Measurements from ENCODE around the gene GPR83. TPM values are rescaled to one million over a fixed set of nuclear protein-coding genes. Genes with fewer than 3 reads are reported as not detected.
"Not testable (repeated sequence)": the region's sequence is repeated elsewhere in the genome, so short reads cannot be mapped to it uniquely, and the experiment has no call there.

The GPR83 gene
- total RNA-seq, 1 donor from 2014 or later: 0.09 TPM

DNA sequence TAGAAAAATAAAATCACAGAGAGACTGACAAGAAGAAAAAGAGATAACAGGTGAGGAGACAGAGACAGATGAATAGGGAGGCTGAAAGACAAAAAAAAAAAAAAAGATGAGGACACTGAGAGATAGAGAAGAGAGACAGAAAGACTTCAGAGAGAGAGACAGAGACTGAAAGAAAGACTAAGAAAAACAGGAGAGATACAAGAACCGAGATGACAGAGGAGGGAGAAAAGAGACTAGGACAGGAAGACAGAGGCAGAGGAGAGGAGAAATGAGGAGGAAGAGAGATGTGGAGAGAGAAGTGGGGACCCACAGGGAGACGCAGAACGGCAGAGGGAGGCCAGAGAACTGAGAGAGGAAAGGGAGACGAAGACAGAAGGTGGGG, 771 bp downstream of the GPR83 start:
- DNase-seq (ENCODE audit: low spot score in 2 of 2, unreplicated experiment in 2 of 2): no peak
- TF ChIP-seq, protein P1, sequence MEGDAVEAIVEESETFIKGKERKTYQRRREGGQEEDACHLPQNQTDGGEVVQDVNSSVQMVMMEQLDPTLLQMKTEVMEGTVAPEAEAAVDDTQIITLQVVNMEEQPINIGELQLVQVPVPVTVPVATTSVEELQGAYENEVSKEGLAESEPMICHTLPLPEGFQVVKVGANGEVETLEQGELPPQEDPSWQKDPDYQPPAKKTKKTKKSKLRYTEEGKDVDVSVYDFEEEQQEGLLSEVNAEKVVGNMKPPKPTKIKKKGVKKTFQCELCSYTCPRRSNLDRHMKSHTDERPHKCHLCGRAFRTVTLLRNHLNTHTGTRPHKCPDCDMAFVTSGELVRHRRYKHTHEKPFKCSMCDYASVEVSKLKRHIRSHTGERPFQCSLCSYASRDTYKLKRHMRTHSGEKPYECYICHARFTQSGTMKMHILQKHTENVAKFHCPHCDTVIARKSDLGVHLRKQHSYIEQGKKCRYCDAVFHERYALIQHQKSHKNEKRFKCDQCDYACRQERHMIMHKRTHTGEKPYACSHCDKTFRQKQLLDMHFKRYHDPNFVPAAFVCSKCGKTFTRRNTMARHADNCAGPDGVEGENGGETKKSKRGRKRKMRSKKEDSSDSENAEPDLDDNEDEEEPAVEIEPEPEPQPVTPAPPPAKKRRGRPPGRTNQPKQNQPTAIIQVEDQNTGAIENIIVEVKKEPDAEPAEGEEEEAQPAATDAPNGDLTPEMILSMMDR (IDR thresholded peaks at IDR 0.05; ENCODE audit: unreplicated experiment): no peak
- no peak overlapping the region for H3K27ac Mint-ChIP-seq
- H3K27me3 Mint-ChIP-seq (ENCODE audit: low read depth): peaks cover 88% of the 10 kb centered on the region
- H3K36me3 Mint-ChIP-seq: no peaks in the 10 kb centered on the region
- H3K4me1 Mint-ChIP-seq: peaks cover 10% of the 10 kb centered on the region
- no peaks in the 10 kb centered on the region for H3K9me3 Mint-ChIP-seq
- peak overlapping the region; percentile 67 for H3K4me3 Mint-ChIP-seq

DNA sequence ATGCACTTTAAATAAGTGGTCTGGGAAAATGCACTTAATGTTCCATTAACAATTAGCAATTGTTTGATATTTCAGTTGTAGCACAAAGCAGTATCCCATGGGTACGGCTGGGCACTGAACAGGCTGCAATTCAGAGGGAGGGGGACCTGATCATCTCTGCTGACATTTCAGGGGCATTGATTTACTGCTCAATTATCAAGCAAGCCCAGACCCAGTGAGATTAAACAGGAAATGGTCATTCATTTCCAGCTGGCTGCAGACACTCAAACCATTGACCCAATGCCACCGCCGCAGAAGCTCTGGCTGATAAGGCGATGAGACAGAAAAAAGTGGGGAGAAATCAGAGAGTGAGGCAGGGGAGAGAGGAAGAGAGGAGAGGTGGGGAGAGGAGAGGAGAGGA, 1.2 kb downstream of the GPR83 start:
- Mint-ChIP-seq H3K4me1 (peaks cover 10% of the 10 kb centered on the region), H3K27me3 (ENCODE audit: low read depth) (peaks cover 92% of the 10 kb centered on the region), H3K27ac (no peak overlapping the region), H3K36me3 (no peaks in the 10 kb centered on the region), H3K9me3 (no peaks in the 10 kb centered on the region), H3K4me3 (peak overlapping the region; percentile 67)
- no peak for DNase-seq (ENCODE audit: low spot score in 2 of 2, unreplicated experiment in 2 of 2)
- TF ChIP-seq, protein P1 (IDR thresholded peaks at IDR 0.05; ENCODE audit: unreplicated experiment): no peak

DNA sequence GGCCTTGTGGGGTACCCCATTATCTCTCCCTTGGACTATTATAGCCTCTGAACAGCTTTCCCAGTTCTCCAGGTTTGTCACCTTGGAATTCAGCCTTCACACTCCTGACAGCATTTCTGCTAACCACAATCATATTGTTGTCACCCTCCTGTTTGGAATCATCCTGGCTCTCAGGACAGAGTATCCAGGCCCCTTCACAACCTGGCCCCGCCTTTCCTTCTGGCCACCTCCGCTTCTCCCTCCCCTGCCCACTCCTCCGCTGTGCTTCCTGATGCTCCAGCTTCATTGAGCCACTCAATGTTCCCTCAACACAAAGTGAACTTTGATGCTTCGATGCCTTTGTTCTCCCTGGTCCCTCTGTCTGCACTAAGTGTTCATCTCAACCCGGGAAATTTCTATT, 3.1 kb downstream of the GPR83 start:
- Mint-ChIP-seq H3K27me3 (ENCODE audit: low read depth) (peaks cover 82% of the 10 kb centered on the region), H3K36me3 (no peaks in the 10 kb centered on the region), H3K4me3 (no peak overlapping the region), H3K4me1 (peaks cover 10% of the 10 kb centered on the region), H3K27ac (no peak overlapping the region), H3K9me3 (no peaks in the 10 kb centered on the region)
- TF ChIP-seq, protein P1 (IDR thresholded peaks at IDR 0.05; ENCODE audit: unreplicated experiment): no peak
- no peak for DNase-seq (ENCODE audit: low spot score in 2 of 2, unreplicated experiment in 2 of 2)

DNA sequence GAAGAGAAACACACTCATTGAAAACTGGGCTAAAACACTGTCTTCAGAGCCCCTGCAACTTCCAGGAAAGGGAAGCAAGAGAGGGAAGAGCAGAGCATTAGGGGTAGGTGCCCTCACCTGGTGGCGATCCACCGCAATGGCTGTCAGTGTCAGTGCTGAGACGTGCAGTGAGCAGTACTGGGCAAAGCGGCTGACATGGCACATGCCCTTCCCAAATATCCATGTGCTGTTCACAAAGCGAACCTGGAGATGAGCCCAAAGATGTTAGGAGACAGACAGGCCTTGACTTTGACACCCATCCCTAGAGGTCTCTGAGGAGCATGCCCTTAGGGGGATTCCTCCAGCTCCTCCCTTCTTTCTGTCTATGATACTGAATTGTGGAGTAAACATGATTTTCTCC, 4.9 kb downstream of the GPR83 start:
- peaks cover 67% of the 10 kb centered on the region for H3K27me3 Mint-ChIP-seq (ENCODE audit: low read depth)
- H3K36me3 Mint-ChIP-seq: no peaks in the 10 kb centered on the region
- no peak overlapping the region for H3K4me3 Mint-ChIP-seq
- H3K27ac Mint-ChIP-seq: no peak overlapping the region
- no peaks in the 10 kb centered on the region for H3K9me3 Mint-ChIP-seq
- TF ChIP-seq, protein P1 (IDR thresholded peaks at IDR 0.05; ENCODE audit: unreplicated experiment): no peak
- H3K4me1 Mint-ChIP-seq: peaks cover 6% of the 10 kb centered on the region
- DNase-seq (ENCODE audit: low spot score in 2 of 2, unreplicated experiment in 2 of 2): no peak

DNA sequence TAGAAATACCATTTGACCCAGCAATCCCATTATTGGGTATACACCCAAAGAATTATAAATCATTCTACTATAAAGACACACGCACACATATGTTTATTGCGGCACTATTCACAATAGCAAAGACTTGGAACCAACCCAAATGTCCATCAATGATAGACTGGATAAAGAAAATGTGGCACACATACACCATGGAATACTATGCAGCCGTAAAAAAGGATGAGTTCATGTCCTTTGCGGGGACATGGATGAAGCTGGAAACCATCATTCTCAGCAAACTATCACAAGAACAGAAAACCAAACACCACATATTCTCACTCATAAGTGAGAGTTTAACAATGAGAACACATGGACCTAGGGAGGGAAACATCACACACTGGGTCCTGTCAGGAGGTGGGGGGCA, 9.3 kb downstream of the GPR83 start:
- H3K4me1 Mint-ChIP-seq; H3K9me3 Mint-ChIP-seq; H3K27ac Mint-ChIP-seq; DNase-seq (ENCODE audit: low spot score in 2 of 2, unreplicated experiment in 2 of 2); H3K4me3 Mint-ChIP-seq; H3K36me3 Mint-ChIP-seq: not testable (repeated sequence)
- peaks cover 35% of the 10 kb centered on the region for H3K27me3 Mint-ChIP-seq (ENCODE audit: low read depth)

DNA sequence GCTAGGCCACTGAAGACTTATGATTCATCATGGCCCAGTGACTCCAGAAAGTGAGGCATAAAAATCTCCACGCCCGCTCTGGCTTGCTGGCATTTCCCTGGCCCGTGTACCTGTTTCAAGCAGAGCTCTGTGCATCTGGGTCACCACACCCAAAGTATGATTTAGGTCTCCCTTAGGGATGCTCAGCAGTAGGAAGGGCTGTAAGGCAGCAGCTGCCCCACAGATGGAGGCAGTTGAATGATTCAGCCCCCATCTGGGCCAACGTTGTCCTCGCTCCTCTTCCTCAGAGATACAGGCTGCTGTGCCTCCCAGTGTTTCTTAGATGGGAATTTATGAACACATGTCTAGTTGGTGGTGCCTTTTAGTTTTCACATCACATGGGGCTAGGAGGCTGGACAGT, 21.6 kb downstream of the GPR83 start:
- Mint-ChIP-seq H3K27me3 (ENCODE audit: low read depth) (peaks cover 31% of the 10 kb centered on the region), H3K36me3 (no peaks in the 10 kb centered on the region), H3K4me3 (no peak overlapping the region), H3K4me1 (no peaks in the 10 kb centered on the region), H3K27ac (no peak overlapping the region), H3K9me3 (peaks cover 4% of the 10 kb centered on the region)
- TF ChIP-seq, protein P1 (IDR thresholded peaks at IDR 0.05; ENCODE audit: unreplicated experiment): no peak
- DNase-seq (ENCODE audit: low spot score in 2 of 2, unreplicated experiment in 2 of 2): no peak
